Activated B cell treated with CpG ODN at 0.5 μM for 24 hours (primary cell): Measurements from ENCODE around the gene SAMHD1. TPM values are rescaled to one million over a fixed set of nuclear protein-coding genes. Genes with fewer than 3 reads are reported as not detected.
"Not testable (repeated sequence)": the region's sequence is repeated elsewhere in the genome, so short reads cannot be mapped to it uniquely, and the experiment has no call there.

Experiments
- ATAC-seq: fragments of 200-7000 bp; cut with Tn5 transposase; one replicate; pipeline ENCODE4 v1.10.0; 2021; ENCODE audit warnings: low read depth, mild to moderate bottlenecking, moderate library complexity
- CTCF ChIA-PET: fragments of 350-600 bp; sonication (Branson Sonifier 250); formaldehyde crosslinking; loops from one replicate; lab custom pipeline; 2021; ENCODE audit warnings: antibody characterized with exemption; lab: Charles Lee
- POLR2A ChIA-PET: fragments of 350-600 bp; sonication (Branson Sonifier 250); formaldehyde crosslinking; loops from one replicate; lab custom pipeline; 2021; ENCODE audit warnings: antibody characterized with exemption; lab: Charles Lee
- DNase-seq: peaks from one replicate; pipeline ENCODE4 v3.0.0; 2022
- H3K27ac Mint-ChIP-seq: one replicate; pipeline ENCODE4 v1.8.0; 2020; ENCODE audit warnings: mixed read lengths
- H3K27me3 Mint-ChIP-seq: one replicate; pipeline ENCODE4 v1.8.0; 2021; ENCODE audit warnings: mixed read lengths
- H3K36me3 Mint-ChIP-seq: one replicate; pipeline ENCODE4 v1.8.0; 2021; ENCODE audit warnings: low read depth, mixed read lengths
- H3K4me1 Mint-ChIP-seq: one replicate; pipeline ENCODE4 v1.8.0; 2021; ENCODE audit warnings: mixed read lengths
- H3K4me3 Mint-ChIP-seq: one replicate; pipeline ENCODE4 v1.8.0; 2020; ENCODE audit warnings: mild to moderate bottlenecking, mixed read lengths
- H3K9me3 Mint-ChIP-seq: one replicate; pipeline ENCODE4 v1.8.0; 2020; ENCODE audit warnings: mixed read lengths
- intact Hi-C: fragments of 100-400 bp; cut with micrococcal nuclease; formaldehyde crosslinking; loops from one replicate; pipeline ENCODE4 v1.15.1; 2024
- total RNA-seq: library from RNA; stranded (reverse); gene quantifications from 2 replicates; pipeline ENCODE4 v1.2.3, GENCODE V29; 2022
- TF ChIP-seq, protein P1 (sequence below): fragments of 200-600 bp; IDR thresholded peaks from one replicate; pipeline ENCODE4 v1.8.0; 2022; ENCODE audit warnings: antibody characterized with exemption, mild to moderate bottlenecking

Gene SAMHD1
- total RNA-seq, 1 donor from 2014 or later, result 16.4 TPM

DNA sequence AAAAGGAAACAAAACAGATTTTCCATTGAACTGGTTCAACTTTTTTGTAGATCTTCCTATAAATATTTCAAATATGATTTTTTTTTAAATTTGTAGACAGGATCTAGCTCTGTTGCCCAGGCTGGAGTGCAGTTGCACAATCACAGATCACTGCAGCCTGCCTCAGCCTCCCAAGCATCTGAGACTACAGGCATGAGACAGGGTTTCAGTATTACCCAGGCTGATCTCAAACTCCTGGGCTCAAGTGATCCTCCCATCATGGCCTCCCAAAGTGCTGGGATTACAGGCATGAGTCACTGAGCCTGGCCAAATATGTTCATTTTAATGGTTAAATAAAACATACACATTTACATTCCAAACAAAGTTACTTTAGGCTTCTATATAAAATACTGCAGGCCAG lies 33.6 kb downstream of the SAMHD1 start:
- CTCF ChIA-PET, result interaction anchor here (0.6 to 0.9 kb wide), 2 partner anchors 479 to 667 kb away, joined by 3 read pairs; no protein-coding TSS in a partner anchor
- no peaks in the 10 kb centered on the region for H3K27me3 Mint-ChIP-seq
- peaks cover 15% of the 10 kb centered on the region for H3K36me3 Mint-ChIP-seq

DNA sequence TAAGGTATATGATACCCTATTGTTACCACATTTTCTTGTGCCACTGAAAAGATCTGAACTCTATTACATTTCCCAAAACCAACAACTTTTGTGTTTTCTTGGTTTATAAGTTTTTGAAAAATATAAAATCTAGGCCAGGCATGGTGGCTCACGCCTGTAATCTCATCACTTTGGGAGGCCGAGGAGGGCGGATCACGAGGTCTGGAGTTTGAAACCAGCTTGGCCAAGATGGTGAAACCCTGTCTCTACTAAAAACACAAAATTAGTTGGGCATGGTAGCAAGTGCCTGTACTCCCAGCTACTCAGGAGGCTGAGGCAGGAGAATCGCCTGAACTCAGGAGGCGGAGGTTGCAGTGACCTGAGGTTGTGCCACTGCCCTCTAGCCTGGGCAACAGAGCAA lies 34.3 kb downstream of the SAMHD1 start:
- H3K4me1 Mint-ChIP-seq, result no peaks in the 10 kb centered on the region
- intact Hi-C loops, result loop anchor here (10.0 kb wide), 1 partner anchor 922 kb away; no protein-coding TSS in a partner anchor
- no peaks in the 10 kb centered on the region for H3K9me3 Mint-ChIP-seq
- H3K4me3 Mint-ChIP-seq, result no peak overlapping the region
- ChIA-PET POLR2A (no interaction called here), CTCF (no interaction called here)
- ATAC-seq (no peak), DNase-seq (no peak)
- no peaks in the 10 kb centered on the region for H3K27me3 Mint-ChIP-seq
- TF ChIP-seq, protein P1, sequence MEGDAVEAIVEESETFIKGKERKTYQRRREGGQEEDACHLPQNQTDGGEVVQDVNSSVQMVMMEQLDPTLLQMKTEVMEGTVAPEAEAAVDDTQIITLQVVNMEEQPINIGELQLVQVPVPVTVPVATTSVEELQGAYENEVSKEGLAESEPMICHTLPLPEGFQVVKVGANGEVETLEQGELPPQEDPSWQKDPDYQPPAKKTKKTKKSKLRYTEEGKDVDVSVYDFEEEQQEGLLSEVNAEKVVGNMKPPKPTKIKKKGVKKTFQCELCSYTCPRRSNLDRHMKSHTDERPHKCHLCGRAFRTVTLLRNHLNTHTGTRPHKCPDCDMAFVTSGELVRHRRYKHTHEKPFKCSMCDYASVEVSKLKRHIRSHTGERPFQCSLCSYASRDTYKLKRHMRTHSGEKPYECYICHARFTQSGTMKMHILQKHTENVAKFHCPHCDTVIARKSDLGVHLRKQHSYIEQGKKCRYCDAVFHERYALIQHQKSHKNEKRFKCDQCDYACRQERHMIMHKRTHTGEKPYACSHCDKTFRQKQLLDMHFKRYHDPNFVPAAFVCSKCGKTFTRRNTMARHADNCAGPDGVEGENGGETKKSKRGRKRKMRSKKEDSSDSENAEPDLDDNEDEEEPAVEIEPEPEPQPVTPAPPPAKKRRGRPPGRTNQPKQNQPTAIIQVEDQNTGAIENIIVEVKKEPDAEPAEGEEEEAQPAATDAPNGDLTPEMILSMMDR, result no peak
- no peak overlapping the region for H3K27ac Mint-ChIP-seq
- peaks cover 18% of the 10 kb centered on the region for H3K36me3 Mint-ChIP-seq

More for the DNA sequence above, 33.6 kb downstream of the SAMHD1 start:
- TF ChIP-seq, protein P1, result no peak
- Mint-ChIP-seq H3K9me3 (no peaks in the 10 kb centered on the region), H3K4me3 (no peak overlapping the region), H3K27ac (no peak overlapping the region), H3K4me1 (no peaks in the 10 kb centered on the region)
- POLR2A ChIA-PET, result no interaction called here
- ATAC-seq, result no peak
- intact Hi-C loops, result loop anchor here (2.0 to 10.0 kb wide), 3 partner anchors 31 to 923 kb away; no protein-coding TSS in a partner anchor
- DNase-seq, result no peak

DNA sequence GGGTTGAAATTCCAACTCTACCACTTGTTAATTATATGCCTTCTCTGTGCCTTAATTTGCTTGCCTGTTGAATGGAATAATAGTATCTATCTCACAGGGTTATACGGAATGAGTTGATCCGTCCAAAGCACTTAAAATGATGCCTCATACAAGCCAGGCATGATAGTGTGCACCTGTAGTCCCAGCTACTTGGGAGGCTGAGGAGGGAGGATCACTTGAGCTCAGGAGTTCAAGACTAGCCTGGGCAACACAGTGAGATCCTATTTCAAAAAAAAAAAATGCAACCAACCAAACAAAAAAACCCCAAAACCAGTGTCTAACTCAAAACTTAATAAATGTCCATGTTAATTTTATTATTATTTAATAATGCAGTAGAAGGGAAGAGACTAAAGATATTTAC lies 35.3 kb downstream of the SAMHD1 start:
- TF ChIP-seq, protein P1, result no peak
- Mint-ChIP-seq H3K27ac (no peak overlapping the region), H3K9me3 (no peaks in the 10 kb centered on the region), H3K36me3 (peaks cover 27% of the 10 kb centered on the region), H3K4me1 (no peaks in the 10 kb centered on the region), H3K4me3 (no peak overlapping the region), H3K27me3 (no peaks in the 10 kb centered on the region)
- intact Hi-C loops, result loop anchor here (10.0 kb wide), 1 partner anchor 921 kb away; no protein-coding TSS in a partner anchor
- ChIA-PET POLR2A (no interaction called here), CTCF (no interaction called here)
- DNase-seq (no peak), ATAC-seq (no peak)

DNA sequence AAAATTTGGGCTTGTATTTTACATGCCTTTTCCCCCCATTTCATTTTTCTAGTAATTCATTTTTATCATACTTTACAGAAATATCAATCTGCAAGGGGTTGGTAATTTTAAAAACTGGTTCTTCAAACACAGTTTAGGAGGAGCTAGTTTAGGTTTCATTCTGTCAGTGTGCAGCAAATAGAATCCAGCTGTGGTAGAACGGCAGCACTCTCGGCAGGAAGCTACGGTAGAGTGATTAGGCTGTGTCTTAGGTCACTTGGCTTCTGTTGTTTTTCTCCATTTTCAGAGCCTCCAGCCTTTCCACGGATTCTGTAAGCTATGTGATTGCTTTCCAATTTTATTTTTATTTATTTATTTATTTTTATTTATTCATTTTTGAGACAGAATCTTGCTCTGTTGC lies 42.9 kb downstream of the SAMHD1 start:
- peak; percentile 60 for ATAC-seq
- no peak for DNase-seq
- CTCF ChIA-PET, result interaction anchor here (1.5 kb wide), 1 partner anchor 11 kb away, joined by 4 read pairs; no protein-coding TSS in a partner anchor
- Mint-ChIP-seq H3K27ac (no peak overlapping the region), H3K36me3 (peaks cover 30% of the 10 kb centered on the region), H3K4me1 (peaks cover 9% of the 10 kb centered on the region), H3K4me3 (no peak overlapping the region), H3K9me3 (no peaks in the 10 kb centered on the region), H3K27me3 (no peaks in the 10 kb centered on the region)
- intact Hi-C loops, result no loop called here
- TF ChIP-seq, protein P1, result no peak
- POLR2A ChIA-PET, result interaction anchor here (0.6 kb wide), 1 partner anchor 199 kb away, joined by 5 read pairs; no protein-coding TSS in a partner anchor

DNA sequence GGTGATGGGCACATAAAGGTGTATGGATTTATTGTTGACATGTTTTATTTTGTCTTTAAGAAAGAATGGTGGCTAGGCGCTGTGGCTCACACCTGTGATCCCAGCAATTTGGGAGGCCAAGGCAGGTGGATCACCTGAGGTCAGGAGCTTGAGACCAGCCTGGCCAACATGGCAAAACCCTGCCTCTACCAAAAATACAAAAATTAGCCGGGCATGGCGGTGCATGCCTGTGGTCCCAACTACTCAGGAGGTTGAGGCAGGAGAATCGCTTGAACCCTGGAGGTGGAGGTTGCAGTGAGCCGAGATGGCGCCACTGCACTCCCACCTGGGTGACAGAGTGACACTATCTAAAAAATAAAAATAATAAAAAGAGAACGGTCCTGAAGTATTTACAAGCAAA lies 45.4 kb downstream of the SAMHD1 start:
- H3K4me3 Mint-ChIP-seq, intact Hi-C loops, CTCF ChIA-PET, DNase-seq, POLR2A ChIA-PET, ATAC-seq, H3K4me1 Mint-ChIP-seq, H3K27ac Mint-ChIP-seq, H3K27me3 Mint-ChIP-seq, H3K9me3 Mint-ChIP-seq: not testable (repeated sequence)
- peaks cover 31% of the 10 kb centered on the region for H3K36me3 Mint-ChIP-seq

DNA sequence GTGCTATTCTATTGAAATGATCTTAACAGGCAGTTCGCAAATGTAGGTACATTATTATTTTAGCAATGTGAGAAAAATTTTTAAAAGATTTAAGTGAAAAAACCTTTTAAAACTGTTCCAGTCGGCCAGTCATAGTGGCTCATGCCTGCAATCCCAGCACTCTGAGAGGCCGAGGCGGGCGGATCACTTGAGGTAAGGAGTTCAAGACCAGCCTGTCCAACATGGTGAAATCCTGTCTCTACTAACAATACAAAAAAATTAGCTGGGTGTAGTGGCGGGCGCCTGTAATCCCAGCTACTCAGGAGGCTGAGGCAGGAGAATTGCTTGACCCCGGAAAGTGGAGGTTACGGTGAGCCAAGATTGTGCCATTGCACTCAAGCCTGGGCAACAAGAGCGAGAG lies 45.9 kb downstream of the SAMHD1 start:
- H3K4me1 Mint-ChIP-seq, ATAC-seq, H3K27me3 Mint-ChIP-seq, H3K9me3 Mint-ChIP-seq, H3K27ac Mint-ChIP-seq, DNase-seq, H3K4me3 Mint-ChIP-seq, CTCF ChIA-PET, POLR2A ChIA-PET, intact Hi-C loops: not testable (repeated sequence)
- H3K36me3 Mint-ChIP-seq, result peaks cover 29% of the 10 kb centered on the region
